PC-3 (cell line): Measurements from ENCODE around the gene ROMO1. TPM values are rescaled to one million over a fixed set of nuclear protein-coding genes. Genes with fewer than 3 reads are reported as not detected.

Source experiments
- ATAC-seq: fragments of 200-7000 bp; cut with Tn5 transposase; 2 replicates; pipeline ENCODE4 v1.9.1; 2020; ENCODE audit warnings: mild to moderate bottlenecking, moderate library complexity
- BruUV-seq: library from RNA; stranded (reverse); fragments of 400-500 nt; replicated peaks from 2 replicates; lab custom pipeline; 2021; lab: Mats Ljungman, UMichigan
- CTCF ChIA-PET: fragments of 300-600 bp; sonication (Branson Sonifier 250); formaldehyde crosslinking; loops from one replicate; lab custom pipeline; 2022; ENCODE audit warnings: antibody characterized with exemption; lab: Charles Lee
- POLR2A ChIA-PET: fragments of 300-600 bp; sonication (Branson Sonifier 250); formaldehyde crosslinking; loops from one replicate; lab custom pipeline; 2022; ENCODE audit warnings: antibody characterized with exemption; ENCODE audit not compliant: unreplicated experiment; lab: Charles Lee
- DNase-seq: peaks from one replicate; pipeline ENCODE4 v3.0.0-alpha.2; 2015
- H2AFZ ChIP-seq: fragments of 300-600 bp; sonication (generic); 2 replicates; pipeline ENCODE4 v1.6.0; 2016; ENCODE audit warnings: antibody characterized with exemption, low read length
- H3F3A ChIP-seq: fragments of 300-600 bp; sonication (generic); one replicate; pipeline ENCODE4 v1.6.0; 2017; ENCODE audit warnings: antibody characterized with exemption, low read length, control low read depth, mild to moderate bottlenecking; ENCODE audit not compliant: unreplicated experiment
- H3K27ac ChIP-seq: fragments of 300-600 bp; sonication (generic); 2 replicates; pipeline ENCODE4 v1.5.1; 2016; ENCODE audit warnings: mild to moderate bottlenecking, low read length
- H3K27me3 ChIP-seq: fragments of 300-600 bp; sonication (generic); 2 replicates; pipeline ENCODE4 v1.6.1; 2016; ENCODE audit warnings: low read length, mixed read lengths
- H3K36me3 ChIP-seq: fragments of 300-600 bp; sonication (generic); 2 replicates; pipeline ENCODE4 v1.6.1; 2016; ENCODE audit warnings: low read depth, mixed run types, low read length, mixed read lengths
- H3K4me1 ChIP-seq: fragments of 300-600 bp; sonication (generic); 2 replicates; pipeline ENCODE4 v1.5.1; 2016; ENCODE audit warnings: low read length; ENCODE audit not compliant: insufficient read depth
- H3K4me2 ChIP-seq: fragments of 300-600 bp; sonication (generic); 2 replicates; pipeline ENCODE4 v1.6.0; 2016; ENCODE audit warnings: low read length
- H3K4me3 ChIP-seq: fragments of 300-600 bp; sonication (generic); 2 replicates; pipeline ENCODE4 v1.5.1; 2016; ENCODE audit warnings: mild to moderate bottlenecking, low read length, mixed read lengths
- H3K79me2 ChIP-seq: fragments of 300-600 bp; sonication (generic); 2 replicates; pipeline ENCODE4 v1.6.1; 2017; ENCODE audit warnings: low read length, mixed read lengths
- H3K9ac ChIP-seq: fragments of 300-600 bp; sonication (generic); 2 replicates; pipeline ENCODE4 v1.6.0; 2016; ENCODE audit warnings: mild to moderate bottlenecking, low read length
- H3K9me2 ChIP-seq: fragments of 300-600 bp; sonication (generic); replicated peaks from 2 replicates; pipeline ENCODE4 v1.6.1; 2016; ENCODE audit warnings: mixed run types, low read length, mixed read lengths
- H3K9me3 ChIP-seq: fragments of 300-600 bp; sonication (generic); 2 replicates; pipeline ENCODE4 v1.6.1; 2016; ENCODE audit warnings: low read length, mixed read lengths
- H4K20me1 ChIP-seq: fragments of 300-600 bp; sonication (generic); 2 replicates; pipeline ENCODE4 v1.6.1; 2016; ENCODE audit warnings: low read length, mixed read lengths
- CTCF ChIP-seq: fragments of 300-600 bp; sonication (generic); conservative IDR thresholded peaks from 2 replicates; pipeline ENCODE4 v1.5.1; 2017; ENCODE audit warnings: antibody characterized with exemption, low read depth, mild to moderate bottlenecking, low read length
- EZH2 ChIP-seq: fragments of 300-600 bp; sonication (generic); IDR thresholded peaks from one replicate; pipeline ENCODE4 v1.6.1; 2017; ENCODE audit warnings: antibody characterized with exemption, mild to moderate bottlenecking, low read length; ENCODE audit not compliant: unreplicated experiment
- EZH2phosphoT487 ChIP-seq: fragments of 300-600 bp; sonication (generic); IDR thresholded peaks from 2 replicates; pipeline ENCODE4 v1.6.1; 2018; ENCODE audit warnings: mild to moderate bottlenecking, antibody characterized with exemption, low read length, borderline replicate concordance
- intact Hi-C: fragments of 100-400 bp; cut with micrococcal nuclease; formaldehyde crosslinking; loops from 2 replicates; pipeline ENCODE4 v1.9.0; 2023
- total RNA-seq: library from RNA; depleted of rRNA; stranded (reverse); fragments of >200 nt; gene quantifications from 2 replicates; pipeline ENCODE4 v1.2.3, GENCODE V29; 2014

The ROMO1 gene
- total RNA-seq, 1 experiment from 2014 or later: 530 TPM

- no peaks in the 10 kb centered on the region for H3F3A ChIP-seq
- CTCF ChIA-PET: no interaction called here
- no peaks in the 10 kb centered on the region for H3K27me3 ChIP-seq
- H3K9me3 ChIP-seq: no peaks in the 10 kb centered on the region
- peaks cover 100% of the 10 kb centered on the region for H3K79me2 ChIP-seq
- H3K4me1 ChIP-seq: peaks cover 32% of the 10 kb centered on the region
- H3K27ac ChIP-seq: no peak overlapping the region
- H2AFZ ChIP-seq: no peak overlapping the region
- ATAC-seq (no peak), DNase-seq (no peak)
- intact Hi-C loops: no loop called here
- no peak overlapping the region for H3K4me2 ChIP-seq
- H3K4me3 ChIP-seq: no peak overlapping the region
- no peak for TF ChIP-seq EZH2
- no peak for TF ChIP-seq CTCF
- no peak for TF ChIP-seq EZH2phosphoT487
- no peaks in the 10 kb centered on the region for H3K9me2 ChIP-seq
- peaks cover 87% of the 10 kb centered on the region for H3K36me3 ChIP-seq
- no peak overlapping the region for H3K9ac ChIP-seq
- POLR2A ChIA-PET: interaction anchor here (0.5 to 0.9 kb wide), 3 partner anchors 24 to 280 kb away, joined by 3 to 9 read pairs (median 3); partner anchors contain the start of gene CEP250
- peaks cover 88% of the 10 kb centered on the region for H4K20me1 ChIP-seq
- BruUV-seq: no TSS peak
These were observed 35.8 kb downstream of the ROMO1 start for GRCh38 chr20:35734777-35735649.

- no peak overlapping the region for H3K9ac ChIP-seq
- H3K4me3 ChIP-seq: peak overlapping the region; percentile 15; the same call in 1 of the 2 replicates
- peaks cover 37% of the 10 kb centered on the region for H3K4me1 ChIP-seq
- peaks cover 100% of the 10 kb centered on the region for H3K79me2 ChIP-seq
- no peaks in the 10 kb centered on the region for H3K9me2 ChIP-seq
- H4K20me1 ChIP-seq: peaks cover 87% of the 10 kb centered on the region
- DNase-seq: no peak
- TF ChIP-seq EZH2: no peak
- no peak for TF ChIP-seq CTCF
- no peak for TF ChIP-seq EZH2phosphoT487
- H3K27me3 ChIP-seq: no peaks in the 10 kb centered on the region
- H3K27ac ChIP-seq: no peak overlapping the region
- no TSS peak for BruUV-seq
- intact Hi-C loops: no loop called here
- H2AFZ ChIP-seq: no peak overlapping the region
- no peaks in the 10 kb centered on the region for H3K9me3 ChIP-seq
- ChIA-PET POLR2A (no interaction called here), CTCF (no interaction called here)
- H3K36me3 ChIP-seq: peaks cover 86% of the 10 kb centered on the region
- no peaks in the 10 kb centered on the region for H3F3A ChIP-seq
- ATAC-seq: no peak
- peak overlapping the region; percentile 20 for H3K4me2 ChIP-seq
These were observed 36.7 kb downstream of the ROMO1 start for GRCh38 chr20:35735826-35736470.
